Stomach (tissue), 4 donors: Measurements from ENCODE around the gene TP63.

ENCODE experiments used
- EP300 ChIP-seq: sonication (generic); formaldehyde crosslinking; IDR thresholded peaks from one replicate; pipeline ENCODE4 v1.6.1; 2017; ENCODE audit warnings: antibody characterized with exemption
- POLR2A ChIP-seq, 4 donors: fragments of 450-650 bp; IDR thresholded peaks; one replicate each; pipeline ENCODE4 v1.6.1; 2016; ENCODE audit warnings: antibody characterized with exemption in 4 of 4, control low read depth in 2 of 4, mild to moderate bottlenecking in 1 of 4, moderate library complexity in 1 of 4
- POLR2AphosphoS5 ChIP-seq, 3 donors: sonication (generic); formaldehyde crosslinking; IDR thresholded peaks; one replicate each; pipeline ENCODE4 v1.6.1; 2016; ENCODE audit warnings: antibody characterized with exemption in 3 of 3
- TF ChIP-seq, protein P1 (sequence below), 7 experiments: fragments of 450-650 bp in 4 of 7; fragments of 200-600 bp in 3 of 7; sonication (generic) in 3 of 7; IDR thresholded peaks; one replicate each; pipeline ENCODE4 v1.5.1; 2016 to 2019; ENCODE audit warnings: antibody characterized with exemption in 7 of 7, control low read depth in 2 of 7, mild to moderate bottlenecking in 1 of 7

DNA sequence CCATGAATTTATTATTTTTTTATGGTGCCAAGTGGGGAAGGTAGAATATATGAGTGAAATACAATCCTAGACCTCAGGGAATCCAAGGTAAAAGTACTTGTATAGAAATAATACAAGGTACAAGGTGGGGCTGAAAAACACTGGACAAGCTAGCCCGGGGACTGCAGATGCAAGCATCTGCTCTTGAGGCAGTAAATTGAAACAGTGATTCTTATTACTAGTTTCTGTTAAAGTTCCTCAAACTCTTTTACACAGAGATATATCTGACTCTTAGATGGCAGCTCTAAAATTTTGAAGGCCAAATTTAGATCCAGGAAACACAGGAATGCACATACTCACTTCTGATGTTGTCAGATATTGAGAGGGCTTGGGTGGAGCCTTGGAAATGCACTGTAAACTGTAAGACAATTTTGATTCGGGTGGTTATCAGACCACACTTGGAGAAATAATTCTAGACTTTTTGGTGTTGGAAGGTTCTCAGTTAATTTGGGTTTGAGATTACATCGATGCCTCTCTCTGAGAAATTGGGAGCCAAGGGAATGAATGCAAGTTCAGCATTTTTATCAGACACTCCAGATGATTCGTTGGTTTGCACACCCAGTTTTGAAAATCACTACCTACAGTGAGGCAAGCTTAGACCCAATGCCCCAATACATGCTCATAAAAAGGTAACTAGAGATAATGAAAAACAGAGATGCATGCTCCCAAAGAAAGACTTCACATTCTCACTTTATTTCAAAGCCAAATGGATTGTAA, 7.3 kb downstream of the TP63 start:
- TF ChIP-seq, protein P1, sequence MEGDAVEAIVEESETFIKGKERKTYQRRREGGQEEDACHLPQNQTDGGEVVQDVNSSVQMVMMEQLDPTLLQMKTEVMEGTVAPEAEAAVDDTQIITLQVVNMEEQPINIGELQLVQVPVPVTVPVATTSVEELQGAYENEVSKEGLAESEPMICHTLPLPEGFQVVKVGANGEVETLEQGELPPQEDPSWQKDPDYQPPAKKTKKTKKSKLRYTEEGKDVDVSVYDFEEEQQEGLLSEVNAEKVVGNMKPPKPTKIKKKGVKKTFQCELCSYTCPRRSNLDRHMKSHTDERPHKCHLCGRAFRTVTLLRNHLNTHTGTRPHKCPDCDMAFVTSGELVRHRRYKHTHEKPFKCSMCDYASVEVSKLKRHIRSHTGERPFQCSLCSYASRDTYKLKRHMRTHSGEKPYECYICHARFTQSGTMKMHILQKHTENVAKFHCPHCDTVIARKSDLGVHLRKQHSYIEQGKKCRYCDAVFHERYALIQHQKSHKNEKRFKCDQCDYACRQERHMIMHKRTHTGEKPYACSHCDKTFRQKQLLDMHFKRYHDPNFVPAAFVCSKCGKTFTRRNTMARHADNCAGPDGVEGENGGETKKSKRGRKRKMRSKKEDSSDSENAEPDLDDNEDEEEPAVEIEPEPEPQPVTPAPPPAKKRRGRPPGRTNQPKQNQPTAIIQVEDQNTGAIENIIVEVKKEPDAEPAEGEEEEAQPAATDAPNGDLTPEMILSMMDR (IDR thresholded peaks at IDR 0.05): no peak
- no peak for TF ChIP-seq POLR2AphosphoS5 (IDR thresholded peaks at IDR 0.05)
- no peak for TF ChIP-seq POLR2A (IDR thresholded peaks at IDR 0.05)
- TF ChIP-seq EP300: no peak
